Panc1 (cell line): ENCODE results near the gene SLC25A34.

Experiments
- CTCF ChIP-seq: fragments of 450-650 bp; IDR thresholded peaks from 2 replicates; pipeline ENCODE4 v1.5.1; 2017; ENCODE audit warnings: mild to moderate bottlenecking
- POLR2AphosphoS5 ChIP-seq: IDR thresholded peaks from 2 replicates; pipeline ENCODE4 v1.6.1; 2012; ENCODE audit warnings: mild to moderate bottlenecking, low read depth, low read length, moderate library complexity
- REST ChIP-seq, 2 experiments: IDR thresholded peaks; 2 replicates each; pipeline ENCODE4 v1.6.1; 2011 to 2012; ENCODE audit warnings: low read depth in 2 of 2, control low read depth in 1 of 2, low read length in 1 of 2, mild to moderate bottlenecking in 1 of 2, moderate library complexity in 1 of 2; ENCODE audit not compliant: insufficient read depth in 1 of 2
- SIN3A ChIP-seq: IDR thresholded peaks from 2 replicates; pipeline ENCODE4 v1.6.1; 2012; ENCODE audit warnings: low read depth, mild to moderate bottlenecking, low read length, moderate library complexity, borderline replicate concordance; ENCODE audit not compliant: insufficient read depth
- TCF7L2 ChIP-seq: IDR thresholded peaks from 2 replicates; pipeline ENCODE4 v1.6.1; 2011; ENCODE audit warnings: mild to moderate bottlenecking, low read depth, low read length, inconsistent platforms

GRCh38 chr1:15696956-15697521 is 39.0 kb upstream of the SLC25A34 start:
- TF ChIP-seq CTCF (no peak), REST (IDR thresholded peaks at IDR 0.05; ENCODE audit: insufficient read depth in 1 of 2, low read depth in 2 of 2, low read length in 1 of 2) (no peak), POLR2AphosphoS5 (no peak), SIN3A (no peak), TCF7L2 (no peak)
